HG03432 (cell line): Measurements from ENCODE around the gene ALKAL2.

Experiments
- ATAC-seq: cut with Tn5 transposase; IDR thresholded peaks from one replicate; pipeline ENCODE4 v1.9.1; 2021; ENCODE audit warnings: mild to moderate bottlenecking, moderate library complexity; ENCODE audit not compliant: unreplicated experiment

ALKAL2 gene

GRCh38 chr2:248724-249123 is 39.2 kb downstream of the ALKAL2 start:
- ATAC-seq, result no peak

- ATAC-seq, result peak; percentile 76
Measured at GRCh38 chr2:246489-247144, 41.3 kb downstream of the ALKAL2 start.

DNA sequence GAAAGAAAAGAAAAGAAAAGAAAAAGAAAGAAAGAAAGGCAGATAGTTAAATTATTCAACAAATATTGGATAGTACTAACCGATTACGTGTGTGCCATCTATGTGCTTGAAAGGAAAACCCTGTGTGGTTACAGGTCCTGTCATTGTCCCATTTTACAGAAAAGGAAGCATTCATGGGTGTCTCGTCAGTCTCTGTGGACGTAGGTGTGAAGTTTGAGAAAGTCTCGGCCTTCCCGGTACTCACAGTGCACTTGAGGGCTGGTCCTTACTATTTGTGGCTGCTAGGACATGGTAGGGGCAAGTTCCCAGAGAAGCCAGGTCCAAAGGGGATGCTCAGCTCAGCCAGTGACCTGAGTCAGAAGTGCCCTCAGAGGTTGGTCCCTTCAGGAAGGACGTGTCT is 43.3 kb downstream of the ALKAL2 start:
- ATAC-seq, result no peak

DNA sequence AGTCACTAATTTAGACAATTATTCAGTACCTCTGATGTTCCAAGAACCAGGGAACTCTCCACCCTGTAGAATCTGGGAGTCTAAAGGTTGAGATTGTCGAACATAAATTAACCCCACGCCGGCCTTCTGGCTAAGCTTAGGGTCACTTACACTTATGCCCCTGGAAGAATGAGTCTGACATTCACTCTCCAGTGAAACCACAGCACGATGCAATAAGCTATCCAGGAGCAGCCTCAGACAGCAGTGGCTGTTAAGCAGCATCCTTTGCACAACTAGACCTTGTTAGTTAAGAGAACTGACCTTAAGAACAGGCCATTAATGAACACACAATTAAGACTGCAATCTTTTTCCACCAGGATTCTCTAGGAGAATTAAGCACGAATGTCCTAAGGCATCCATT is 49.0 kb downstream of the ALKAL2 start:
- no peak for ATAC-seq

- no peak for ATAC-seq
Measured at GRCh38 chr2:238431-238830, 49.5 kb downstream of the ALKAL2 start.

DNA sequence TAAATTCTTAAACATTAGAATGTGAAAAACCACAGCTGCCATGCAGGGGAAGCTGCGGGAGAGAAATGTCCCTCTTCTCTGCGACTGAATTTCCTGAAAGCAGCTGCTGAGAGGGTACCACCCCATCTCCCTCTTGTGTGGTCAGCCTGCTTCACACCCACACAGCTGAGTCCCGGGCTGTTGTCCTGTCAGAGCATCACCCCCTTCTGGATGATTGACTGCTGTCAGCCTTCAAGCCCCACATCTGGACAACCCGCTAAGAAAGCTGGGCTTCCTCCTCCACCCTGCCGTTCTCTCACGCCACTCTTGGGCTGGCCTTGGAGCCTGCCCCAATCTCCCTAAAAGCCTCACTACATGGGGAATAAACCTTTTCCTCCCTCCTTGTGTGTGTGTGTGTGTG is 50.0 kb downstream of the ALKAL2 start:
- no peak for ATAC-seq

DNA sequence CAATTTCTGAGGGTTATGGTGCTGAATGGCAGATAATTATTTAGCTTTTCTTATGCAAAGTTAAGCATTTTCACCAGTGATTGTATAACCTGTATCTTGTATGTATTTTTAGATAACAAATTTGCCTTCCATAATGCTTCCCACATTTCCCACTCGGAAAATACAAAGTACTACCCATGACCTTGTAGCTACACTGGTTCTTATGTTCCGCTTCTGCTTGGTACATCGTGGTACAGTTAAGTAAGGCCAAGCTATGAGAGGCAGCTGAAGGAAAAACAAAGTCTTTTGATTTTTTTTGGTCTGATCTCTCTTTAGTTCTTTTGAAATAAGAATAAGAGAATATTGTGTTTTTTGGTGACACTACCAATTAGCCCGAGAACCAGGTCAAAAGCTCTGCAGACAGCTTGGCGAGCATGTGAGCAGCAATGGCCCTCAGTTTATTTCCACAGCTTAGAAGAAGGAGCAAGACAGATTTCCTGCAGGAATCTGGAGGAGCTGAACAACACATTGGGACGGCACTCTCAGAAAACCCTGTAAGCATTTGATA is 50.8 kb downstream of the ALKAL2 start:
- ATAC-seq, result no peak

- ATAC-seq, result no peak
Measured at GRCh38 chr2:234421-234820, 53.5 kb downstream of the ALKAL2 start.

- no peak for ATAC-seq
Measured at GRCh38 chr2:233030-233429, 54.9 kb downstream of the ALKAL2 start.

- no peak for ATAC-seq
Measured at GRCh38 chr2:231521-232185, 56.2 kb downstream of the ALKAL2 start.
